ENCODE measurements around the gene LRRC31.

The LRRC31 gene

DNA sequence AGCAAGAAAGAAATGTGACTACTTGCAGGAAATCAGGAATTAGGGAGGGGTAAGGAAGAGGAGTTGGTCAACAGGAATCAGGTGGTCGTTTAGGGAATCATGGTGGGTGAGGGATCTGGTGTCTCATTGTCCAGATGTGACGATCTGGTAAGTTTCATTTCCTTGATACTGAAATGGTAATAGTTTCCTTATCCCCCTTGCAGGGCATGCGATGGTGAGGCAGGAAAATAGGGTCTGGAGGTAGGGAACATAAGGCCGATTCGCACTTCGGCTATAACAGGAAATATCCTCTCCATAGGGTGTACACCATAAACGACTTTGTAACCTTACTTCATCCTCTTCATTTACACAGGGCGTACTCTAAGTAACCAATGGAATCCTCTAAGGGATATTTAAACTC, 56.5 kb downstream of the LRRC31 start:
- no peak for DNase-seq (ENCODE audit: low read depth in 2 of 2)

DNA sequence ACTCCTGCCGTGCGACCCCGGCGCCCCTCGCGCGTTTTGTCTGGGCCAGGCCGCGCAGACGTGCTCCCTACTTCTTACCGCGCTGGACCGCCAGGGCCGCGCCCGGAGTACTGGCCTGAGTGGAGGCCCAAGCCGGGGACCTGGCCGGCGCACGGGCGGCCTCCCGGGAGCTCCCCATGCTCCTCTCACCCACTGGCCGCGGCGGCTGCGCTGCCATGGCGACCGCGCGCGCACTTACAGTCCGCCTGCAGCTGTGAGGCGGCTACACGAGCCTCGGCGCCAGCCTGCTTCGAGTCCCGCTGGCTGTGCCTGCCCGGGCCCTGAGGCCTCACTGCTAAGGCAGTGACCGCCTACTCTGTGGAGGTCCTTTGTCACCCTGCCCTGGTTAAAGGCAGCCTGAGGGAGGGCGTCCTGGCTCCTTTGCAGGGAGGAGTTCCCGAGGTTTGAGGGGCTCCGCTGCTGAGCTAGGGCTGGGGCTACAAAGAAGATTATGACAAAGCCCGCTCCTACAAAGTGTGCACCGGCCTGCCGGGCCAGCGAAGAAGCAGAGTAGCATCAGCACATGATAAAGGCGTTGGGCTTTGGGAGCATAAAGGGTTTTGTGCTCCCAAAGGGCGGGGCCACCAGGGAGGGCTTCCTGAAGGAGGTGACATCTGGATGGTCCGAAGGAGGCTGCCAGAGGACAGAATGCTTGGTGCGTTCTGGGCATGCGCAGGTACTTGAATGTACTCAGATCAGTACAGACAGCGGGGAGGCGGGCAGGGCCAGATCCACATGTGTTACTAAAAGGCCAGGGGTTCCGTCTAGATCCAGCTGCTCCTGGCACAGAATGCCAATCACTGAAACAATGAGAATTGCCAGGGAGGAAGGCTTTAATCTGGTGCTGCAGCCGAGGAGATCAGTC, 57.2 kb downstream of the LRRC31 start, which contains the start of the genes LRRC34 and LRRIQ4:
TSS of gene LRRC34 (minus strand) at position 573 of the 904 bp plus-strand sequence. CDS start at position 217, 356 bp downstream.
TSS of gene LRRIQ4 (plus strand) at position 539 of the 904 bp plus-strand sequence. CDS start 9,052 bp downstream, outside the sequence.
- DNase-seq (ENCODE audit: low read depth in 2 of 2), result peak; percentile 61 to 71

DNA sequence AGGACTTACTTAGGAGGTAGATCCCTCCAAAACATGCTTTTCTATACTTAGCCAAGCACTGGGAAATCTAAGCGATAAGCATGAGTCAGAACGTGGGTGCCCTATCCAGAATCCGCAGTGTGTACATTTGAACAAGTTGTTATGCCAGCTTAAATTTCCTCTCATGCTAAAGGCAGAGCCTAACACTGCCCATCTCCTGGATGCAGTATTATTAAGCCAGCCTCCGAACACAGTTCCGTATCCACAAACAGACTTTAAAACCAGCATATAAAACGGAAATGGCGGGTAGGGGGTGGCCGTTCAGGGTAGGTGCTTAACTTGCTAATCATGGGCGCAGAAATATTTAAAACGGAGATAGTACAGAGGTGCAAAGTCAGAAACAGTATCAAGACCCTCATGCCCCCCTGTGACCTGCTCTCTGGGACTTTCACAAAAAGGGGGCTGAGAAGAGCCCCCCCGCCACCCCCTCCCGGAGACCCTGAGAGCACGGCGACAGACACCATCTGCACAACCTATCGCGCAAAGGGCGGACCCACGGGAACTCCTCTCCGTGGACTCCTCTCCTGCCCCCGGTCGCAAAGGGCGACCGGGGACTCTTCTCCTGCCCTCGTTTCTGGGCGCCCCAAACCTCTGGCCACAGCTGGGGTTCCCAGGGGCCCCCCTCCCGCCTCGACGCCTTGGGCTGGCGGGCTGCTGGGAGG, 58.0 kb downstream of the LRRC31 start:
- DNase-seq (ENCODE audit: low read depth in 2 of 2), result no peak

DNA sequence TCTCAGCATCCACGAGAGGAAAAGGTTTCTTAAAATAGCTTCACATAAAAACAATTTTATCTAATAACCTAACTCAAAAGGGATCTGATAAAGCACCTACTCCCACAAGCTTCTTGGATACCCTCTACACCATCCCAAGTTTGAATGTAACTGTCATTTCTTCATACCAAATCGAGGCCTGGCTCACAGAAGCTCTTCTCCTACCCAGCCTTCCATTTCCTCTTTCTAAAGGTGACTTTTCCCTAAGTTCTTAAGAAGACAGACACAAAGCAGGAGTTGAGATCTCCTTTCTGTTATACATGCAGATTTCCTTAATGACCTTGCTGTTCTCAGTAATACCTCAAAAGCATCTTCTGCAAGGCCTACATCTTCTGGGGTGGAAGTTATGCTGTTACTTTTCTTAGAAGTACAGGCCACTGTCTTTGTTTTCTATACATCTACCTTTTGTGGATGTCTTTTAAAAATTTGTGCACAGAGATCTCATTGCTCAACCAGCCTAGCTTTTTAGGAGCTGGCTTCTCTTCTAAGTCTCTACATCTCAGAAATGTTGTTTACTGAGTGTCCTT, 60.4 kb downstream of the LRRC31 start:
- no peak for DNase-seq (ENCODE audit: low read depth in 2 of 2)

DNA sequence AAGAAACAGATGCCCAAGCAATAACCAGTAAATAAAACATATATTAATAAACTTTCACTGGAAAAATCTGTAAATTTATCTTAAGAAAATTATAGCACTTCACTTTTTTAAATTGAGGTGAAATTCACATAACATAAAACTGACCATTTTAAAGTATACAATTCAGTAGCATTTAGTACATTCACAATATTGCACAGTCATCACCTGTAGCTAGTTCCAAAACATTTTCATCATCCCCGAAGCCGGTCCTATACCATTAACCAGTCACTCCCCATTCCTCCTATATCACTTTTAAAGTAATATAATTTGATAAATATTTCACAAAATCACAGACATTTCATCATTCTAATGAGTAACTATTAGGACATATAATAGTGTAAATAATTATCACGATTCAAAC, 65.1 kb downstream of the LRRC31 start:
- no peak for DNase-seq (ENCODE audit: low read depth in 2 of 2)

DNA sequence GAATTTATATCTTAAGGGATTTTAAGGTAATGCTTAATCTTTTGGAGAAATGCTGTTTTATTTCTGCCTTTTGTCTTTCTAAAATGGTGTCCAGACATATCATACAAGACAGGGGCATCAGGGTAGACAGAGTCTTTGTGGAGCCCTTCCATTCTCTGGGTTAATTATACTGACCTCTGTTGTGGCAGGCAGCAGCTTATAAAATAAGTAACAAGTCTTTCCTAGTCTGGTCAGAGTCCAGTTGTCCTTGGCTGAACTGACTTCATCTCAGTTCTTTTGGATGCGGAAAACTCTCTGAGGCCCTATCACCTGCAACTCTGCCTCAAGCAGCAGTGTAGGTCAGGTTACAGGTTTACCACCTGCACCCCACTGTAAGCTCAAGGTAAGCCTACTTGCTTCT, 77.4 kb downstream of the LRRC31 start:
- DNase-seq (ENCODE audit: low read depth in 2 of 2), result no peak

DNA sequence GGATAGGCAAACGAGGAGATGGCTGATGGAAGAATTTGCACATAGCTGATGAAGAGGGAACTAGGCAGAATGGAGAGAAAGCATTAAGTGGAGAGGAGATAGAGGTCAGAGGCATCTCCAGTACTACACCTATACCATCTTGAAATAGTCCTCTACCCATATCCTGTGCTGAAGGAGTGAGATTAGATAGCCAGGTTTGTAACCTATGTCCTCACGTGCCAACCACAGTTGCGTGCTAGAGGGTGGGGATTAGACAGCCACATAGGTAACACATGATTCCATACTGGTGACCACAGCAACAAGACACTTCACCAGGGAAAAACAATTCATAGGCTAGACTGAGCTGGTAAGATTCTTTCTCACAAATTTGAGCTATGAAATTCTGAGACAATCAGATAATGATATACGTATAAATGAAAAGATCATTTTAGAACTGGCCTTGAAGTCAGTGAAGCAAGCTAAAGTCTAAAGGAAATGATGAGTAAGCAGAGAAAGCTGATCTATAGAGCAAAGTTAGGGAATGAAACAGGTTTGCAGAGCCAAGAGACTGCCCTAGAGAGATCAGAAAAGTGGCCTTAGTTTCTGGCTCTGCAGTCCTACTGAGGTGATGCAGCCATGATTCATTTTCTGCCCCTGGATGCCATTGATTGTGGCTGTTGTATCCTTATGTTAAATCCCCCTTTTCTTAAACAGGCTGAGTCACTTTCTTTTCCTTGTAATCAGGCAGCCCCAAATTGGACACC, 78.9 kb downstream of the LRRC31 start:
- no peak for DNase-seq (ENCODE audit: low read depth in 2 of 2)

DNA sequence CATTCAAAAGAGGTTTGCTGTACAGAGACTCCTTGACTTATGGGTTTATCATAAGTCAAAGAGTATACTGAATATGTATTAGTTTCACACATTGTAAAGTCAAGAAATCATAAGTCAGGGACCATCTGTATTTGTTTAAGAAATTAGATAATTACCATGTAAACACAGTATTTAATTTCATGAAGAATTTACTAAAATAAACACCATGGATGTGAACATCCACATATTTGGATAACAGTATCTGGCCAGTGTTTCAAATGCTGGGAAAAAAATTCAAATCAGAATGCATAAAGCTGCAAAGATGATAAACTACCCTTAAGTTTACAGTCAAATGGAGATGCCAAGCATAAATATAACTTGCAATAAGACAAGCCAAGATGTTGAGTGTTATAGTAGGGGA, 79.5 kb downstream of the LRRC31 start:
- DNase-seq (ENCODE audit: low read depth in 2 of 2), result no peak
